Activated gamma-delta T cell treated with anti-CD3 and anti-CD28 coated beads, Interleukin-2, amount 50 U/mL, for 16 hours (primary cell): ENCODE data around the gene CRP.
"Not testable (repeated sequence)": the region's sequence is repeated elsewhere in the genome, so short reads cannot be mapped to it uniquely, and the experiment has no call there.

Source experiments
- DNase-seq: peaks from one replicate; pipeline ENCODE4 v3.0.0-alpha.2; 2020; ENCODE audit warnings: low read depth

The CRP gene

GRCh38 chr1:159714529-159714928 lies at the start of gene CRP:
TSS of gene CRP (minus strand) at chr1:159714589. CDS start at chr1:159714485, 104 bp downstream.
- no peak for DNase-seq

GRCh38 chr1:159763686-159764085 lies 49.3 kb upstream of the CRP start:
- DNase-seq = no peak

DNA sequence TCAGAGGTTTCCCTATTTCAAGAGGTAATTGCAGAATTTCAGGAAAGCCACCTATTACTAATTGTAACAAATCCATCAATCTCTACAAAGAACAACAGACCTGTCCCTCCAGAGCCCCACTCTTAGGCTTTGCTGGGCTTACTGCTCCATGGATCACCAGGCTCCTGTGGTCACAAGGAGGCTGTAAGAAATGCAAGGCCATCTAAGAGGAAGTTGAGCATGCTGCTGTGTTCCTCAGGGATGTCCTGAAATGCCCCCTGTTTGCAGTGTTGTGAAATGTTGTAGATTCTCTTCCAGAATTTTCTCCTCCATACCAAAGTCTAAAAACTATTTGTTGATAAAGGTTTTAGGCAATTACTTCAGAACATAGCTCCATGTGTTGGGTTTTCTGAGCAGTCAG lies 42.0 kb upstream of the CRP start:
- DNase-seq = no peak

DNA sequence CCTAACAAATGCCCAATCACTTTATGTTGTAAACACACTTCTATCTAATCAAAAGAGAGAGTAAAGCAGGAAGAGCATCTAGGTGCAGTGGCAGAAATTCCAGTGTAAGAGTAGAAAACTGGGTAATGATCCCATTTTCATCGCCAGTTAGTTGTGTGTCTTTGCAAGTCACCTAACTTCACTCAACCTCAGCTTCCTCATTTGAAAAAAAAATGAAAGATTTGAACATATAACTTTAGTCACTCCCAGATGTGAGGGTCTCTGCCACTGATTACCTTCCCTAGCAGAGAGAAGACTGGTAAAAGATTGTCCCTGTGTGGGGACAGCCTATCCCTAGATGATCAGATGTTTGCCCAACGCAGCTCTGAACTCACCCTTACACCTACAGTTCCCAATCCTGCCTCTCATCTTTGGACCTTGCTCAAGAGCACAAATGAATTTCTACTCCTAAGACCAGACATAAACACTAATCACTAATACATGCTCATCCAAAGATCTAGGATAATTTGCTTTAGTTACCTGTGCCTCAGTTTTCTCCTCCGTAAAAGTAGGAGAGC lies 41.1 kb upstream of the CRP start:
- DNase-seq = no peak

DNA sequence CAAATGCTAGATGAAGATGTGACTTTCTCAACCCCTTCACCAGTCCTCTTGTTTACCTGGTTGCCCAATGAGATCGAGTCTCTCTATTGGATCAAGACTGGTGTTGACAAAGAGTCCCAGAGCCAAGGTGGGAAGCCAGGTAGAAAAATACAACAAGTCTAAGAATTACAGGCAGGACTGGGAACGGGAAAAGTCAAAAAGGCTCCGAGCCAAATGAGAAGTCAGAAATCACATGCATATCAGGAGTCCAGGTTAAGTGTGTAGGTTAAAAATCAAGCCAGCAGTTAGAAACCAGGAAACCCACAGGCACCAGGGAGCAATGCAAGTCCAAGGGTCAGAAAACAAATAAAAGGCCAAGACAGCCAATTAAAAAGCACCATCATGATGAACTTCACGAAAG lies 39.0 kb upstream of the CRP start:
- DNase-seq = no peak

DNA sequence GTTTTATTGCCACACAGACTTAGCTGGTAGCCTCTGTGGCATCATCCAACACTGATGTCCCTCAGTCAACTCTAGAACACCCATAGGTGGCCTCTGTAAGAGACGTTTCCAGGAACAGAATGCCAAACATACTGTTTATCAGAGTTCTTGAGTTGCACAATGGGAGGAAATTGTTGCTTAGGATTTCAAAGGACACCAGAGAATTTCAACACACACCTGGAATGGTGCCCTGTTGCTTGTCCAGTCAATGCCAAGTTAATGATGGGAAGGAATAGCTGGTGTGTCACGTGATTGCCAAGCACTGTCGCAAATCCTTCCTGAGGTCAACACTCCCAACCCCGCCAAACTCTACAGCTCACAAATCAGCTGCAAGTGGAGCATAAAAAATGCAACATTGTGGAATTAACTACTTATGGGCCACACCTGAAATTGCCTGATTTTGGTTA lies 37.8 kb upstream of the CRP start:
- DNase-seq = no peak

DNA sequence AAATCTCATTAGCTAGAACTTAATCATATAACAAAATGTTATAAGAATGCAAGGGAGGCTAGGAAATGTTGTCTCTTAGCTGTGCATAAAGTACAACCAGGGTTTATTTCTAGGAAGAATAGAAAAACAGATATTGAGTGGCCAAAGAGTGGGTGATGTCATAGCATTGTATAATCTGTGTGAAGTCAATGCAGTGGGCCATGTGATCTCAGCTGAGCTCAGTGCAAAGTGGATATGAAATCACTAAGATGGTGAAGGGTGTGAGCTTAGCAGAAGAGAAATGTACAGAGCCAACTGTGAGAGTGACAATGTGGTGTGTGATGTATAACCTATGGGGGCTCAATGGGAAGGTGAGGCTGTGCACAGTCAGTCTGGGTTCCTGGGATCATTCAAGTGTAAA lies 36.6 kb upstream of the CRP start:
- DNase-seq = no peak

GRCh38 chr1:159750621-159751020 lies 36.2 kb upstream of the CRP start:
- DNase-seq = no peak

DNA sequence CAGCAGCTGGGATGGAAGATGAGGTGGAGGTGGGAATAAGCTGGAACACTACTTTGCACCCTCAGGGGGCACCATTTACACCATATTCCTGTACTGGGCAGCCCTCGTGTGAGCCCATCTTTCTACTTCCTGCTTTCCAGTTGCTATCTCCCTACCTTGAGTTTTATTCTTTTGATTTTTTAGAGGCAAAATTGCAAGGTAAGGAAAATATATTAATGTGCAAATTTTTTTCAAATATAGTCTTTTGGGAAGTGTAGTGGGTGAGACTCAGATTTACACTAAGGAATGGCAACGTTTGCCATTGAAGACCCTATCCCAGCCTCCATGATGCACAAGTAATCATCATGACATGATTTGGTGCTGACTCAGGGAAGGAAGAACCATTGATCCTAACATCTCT lies 35.2 kb upstream of the CRP start:
- no peak for DNase-seq

DNA sequence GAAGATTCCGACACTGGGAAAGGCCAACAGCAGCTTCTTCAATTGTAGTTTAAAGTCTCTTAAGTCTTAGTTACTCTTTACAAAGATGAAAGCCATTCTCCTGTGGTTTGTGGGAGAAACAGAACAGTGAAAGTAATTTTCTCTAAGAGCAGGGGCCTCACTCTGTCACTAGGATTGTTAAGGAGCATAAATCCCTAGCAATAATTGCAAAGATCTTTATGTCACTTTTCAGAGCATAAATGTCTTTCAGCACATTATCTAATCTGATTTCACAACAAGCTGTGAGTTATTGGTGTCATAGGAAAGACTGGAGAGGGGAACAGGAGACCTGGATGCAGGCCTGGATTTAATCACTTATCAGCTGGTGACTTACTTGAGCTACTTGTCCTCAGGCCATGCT lies 34.0 kb upstream of the CRP start:
- no peak for DNase-seq

GRCh38 chr1:159746666-159747065 lies 32.3 kb upstream of the CRP start:
- DNase-seq = no peak

DNA sequence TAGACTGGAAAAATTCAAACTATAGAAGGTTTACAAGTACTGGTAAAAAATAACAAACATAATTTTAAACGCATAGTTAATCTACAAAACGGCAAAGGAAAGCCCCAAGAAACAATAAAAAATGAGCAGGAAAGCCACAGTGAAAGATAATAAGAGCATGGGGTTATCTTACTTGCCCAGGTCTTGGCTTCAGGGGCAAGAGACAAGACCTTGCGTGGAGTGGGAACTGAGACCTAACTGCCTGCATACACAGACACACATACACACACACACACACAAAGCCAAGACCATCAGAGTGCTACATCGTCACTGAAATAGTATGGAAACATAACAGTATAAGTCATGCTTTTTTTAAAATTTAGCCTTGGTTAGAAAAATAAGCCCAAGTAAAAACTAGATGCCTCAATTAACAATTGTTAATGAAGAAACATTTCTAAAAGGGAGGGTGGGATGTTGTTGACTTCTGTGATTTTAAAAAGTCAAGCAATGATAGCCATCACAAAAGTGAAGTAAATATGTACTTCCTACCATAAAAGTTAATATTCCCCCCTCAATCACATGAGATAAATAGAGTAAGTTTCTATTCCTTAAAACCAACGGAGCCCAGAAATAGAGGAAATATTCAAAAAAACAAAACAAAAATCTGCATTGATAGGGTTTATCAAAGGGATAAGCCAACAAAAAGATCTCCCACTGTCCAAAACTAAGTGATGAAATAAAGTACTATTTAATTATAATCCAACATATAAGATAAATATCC lies 29.4 kb upstream of the CRP start:
- DNase-seq = no peak

DNA sequence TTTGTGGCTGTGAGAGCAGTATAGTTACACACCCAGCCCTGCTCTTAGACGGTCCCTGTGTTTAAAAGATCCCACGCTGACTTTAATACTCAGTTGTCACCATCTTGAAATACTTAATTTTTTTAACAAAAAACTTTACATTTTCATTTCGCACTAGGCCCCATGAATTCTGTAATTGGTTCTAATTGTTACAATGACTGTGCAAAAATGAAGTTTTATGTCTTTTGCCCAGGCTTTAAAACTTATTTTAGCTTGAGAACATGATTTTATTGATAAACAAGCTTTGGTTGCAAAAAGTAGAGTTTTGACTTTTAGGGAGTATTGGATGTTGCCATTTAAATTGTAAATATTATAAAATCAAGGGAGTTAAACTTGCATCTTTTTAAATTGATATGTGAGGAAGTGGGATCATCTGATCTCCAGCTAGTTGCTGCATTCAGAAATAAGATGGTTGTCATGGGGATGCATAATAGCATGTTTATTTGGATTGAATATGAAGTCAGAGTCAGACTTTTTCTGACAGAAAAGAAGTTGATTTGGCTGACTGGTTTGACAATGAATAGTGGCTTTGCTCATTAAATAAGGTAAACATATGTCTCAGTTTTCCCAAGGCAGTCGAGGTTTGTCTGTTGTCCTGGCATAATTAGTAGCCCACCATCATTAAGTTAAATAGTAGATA lies 23.0 kb upstream of the CRP start:
- no peak for DNase-seq

DNA sequence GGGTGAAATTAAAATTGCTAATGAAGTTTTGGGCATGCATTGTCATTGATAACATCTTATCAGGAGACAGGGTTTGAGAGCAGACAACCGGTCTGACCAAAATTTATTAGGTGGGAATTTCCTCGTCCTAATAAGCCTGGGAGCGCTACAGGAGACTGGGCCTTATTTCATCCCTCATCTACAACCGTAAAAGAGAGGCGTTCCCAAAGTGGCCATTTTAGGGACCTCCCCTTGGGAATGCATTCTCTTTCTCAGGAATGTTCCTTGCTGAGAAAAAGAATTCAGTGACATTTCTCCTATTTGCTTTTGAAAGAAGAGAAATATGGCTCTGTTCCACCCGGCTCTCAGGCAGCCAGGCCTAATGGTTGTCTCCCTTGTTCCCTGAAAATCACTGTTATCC lies 8.8 kb upstream of the CRP start:
- DNase-seq = not testable (repeated sequence)

GRCh38 chr1:159719990-159720389 lies 5.6 kb upstream of the CRP start:
- no peak for DNase-seq

- DNase-seq = no peak
Measured at GRCh38 chr1:159715855-159716254, 1.5 kb upstream of the CRP start.

DNA sequence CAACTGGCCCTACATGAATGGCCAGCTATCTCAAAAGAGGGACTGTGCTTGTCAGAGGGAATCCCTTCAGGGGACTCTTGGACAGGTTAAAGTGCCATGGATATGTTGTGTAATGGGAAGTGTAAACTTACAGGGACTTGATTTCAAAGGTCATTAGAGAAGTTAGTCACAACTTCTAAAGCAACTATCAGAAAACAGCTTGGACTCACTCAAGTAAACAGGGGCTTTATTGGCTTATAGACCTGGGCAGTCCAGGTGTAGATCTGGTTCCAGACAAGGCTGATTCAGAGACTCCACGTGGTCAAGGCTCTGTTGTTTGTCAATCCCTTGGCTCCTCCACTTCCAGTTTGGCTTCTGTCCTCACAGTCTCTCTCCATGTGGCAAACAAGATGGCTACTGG lies 2.3 kb downstream of the CRP start:
- DNase-seq = no peak

DNA sequence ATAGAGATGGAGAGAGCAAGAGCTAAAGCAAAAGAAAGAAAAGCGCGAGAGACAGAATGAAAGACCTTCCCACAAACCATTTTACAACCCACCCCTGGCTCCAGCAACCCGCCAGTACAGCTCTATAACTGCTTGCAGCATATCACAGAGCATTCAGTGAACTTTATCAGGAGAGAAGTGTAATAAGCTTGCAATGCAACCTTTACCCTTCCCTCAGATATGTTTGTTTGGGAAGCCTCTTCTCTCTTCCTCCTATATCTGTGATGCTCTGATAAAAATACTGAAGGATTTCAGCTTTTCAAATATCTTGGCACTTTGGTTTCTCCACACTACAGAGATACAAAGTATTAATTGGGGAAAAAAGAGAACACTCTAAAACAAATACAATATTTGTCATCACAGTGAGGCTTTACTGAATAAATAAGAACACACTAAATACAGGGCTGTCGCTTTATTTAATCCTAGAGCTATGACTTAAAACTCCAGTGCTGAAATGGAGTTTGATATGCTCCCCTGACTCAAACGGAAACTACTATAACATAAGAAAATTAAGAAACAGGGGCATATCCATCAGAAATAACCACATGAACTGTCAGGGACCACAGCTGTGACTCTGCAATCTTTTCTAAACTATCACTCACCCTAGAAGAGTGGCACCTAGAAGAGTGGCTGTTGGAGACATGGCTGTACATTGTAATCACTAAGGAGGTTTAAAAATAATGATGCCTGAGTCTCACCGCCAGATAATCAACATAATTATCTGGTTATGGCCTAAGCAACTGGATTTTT lies 6.7 kb downstream of the CRP start:
- no peak for DNase-seq

DNA sequence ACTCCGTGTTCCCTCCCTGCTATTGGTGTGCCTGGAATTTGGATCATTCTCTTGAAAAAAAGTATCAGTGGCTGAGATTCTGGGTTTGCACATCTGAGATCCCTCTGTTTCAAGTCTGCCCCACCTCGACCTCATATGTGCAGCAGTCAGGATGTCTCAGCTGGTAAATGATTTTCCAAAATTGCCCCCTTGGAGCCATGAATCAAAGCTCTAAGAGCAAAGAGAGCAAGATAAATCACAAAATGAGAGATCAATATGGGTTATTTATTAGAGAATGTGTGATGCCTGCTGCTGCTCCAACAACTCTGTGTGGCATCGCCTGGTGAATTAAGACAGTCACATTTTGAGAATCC lies 8.5 kb downstream of the CRP start:
- no peak for DNase-seq

GRCh38 chr1:159705251-159705903 lies 9.0 kb downstream of the CRP start:
- DNase-seq = no peak

DNA sequence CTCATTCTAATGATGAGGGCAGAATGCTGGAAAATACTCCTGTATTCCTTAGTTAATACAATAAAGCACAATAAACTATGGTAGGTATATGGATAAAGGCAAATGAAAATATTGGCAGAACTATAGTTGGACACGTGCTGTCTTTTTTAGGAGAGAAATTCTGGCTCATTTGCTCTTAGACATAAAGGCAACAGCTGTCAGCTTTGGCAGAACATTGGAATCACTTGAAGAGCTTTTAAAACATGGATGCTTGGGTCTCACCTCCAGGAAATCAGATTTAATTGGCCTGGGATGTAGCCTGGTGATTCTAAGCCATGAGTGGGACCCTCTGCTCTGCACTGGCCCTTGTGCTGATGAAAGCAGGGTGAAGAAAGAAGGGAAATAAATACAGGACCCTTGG lies 9.9 kb downstream of the CRP start:
- no peak for DNase-seq

DNA sequence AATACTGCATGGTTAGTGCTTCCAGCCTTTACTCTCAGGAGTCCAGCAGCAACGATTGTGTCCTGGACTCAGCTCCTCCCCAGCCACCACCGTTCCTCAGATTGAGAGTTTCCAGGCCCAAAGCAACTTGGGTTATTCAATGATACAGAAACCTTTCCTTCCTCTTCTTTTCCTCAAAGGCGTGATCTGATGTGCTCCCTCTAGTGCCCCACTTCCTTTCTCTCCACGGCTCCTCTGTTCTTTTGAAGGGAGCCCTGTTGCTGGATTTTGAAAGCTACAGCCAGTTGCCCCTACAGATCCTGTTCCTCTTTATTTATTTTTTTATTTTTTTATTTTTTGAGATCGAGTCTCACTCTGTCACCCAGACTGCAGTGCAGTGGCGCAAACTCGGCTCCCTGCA lies 14.1 kb downstream of the CRP start:
- DNase-seq = no peak
